NOMO-1 treated with dmso at 0.1 percent for 144 hours (cell line): ENCODE measurements around the gene SYNJ2.
A peak's percentile ranks its signal among the peaks of the same experiment; 100 is the strongest.

Experiments
- DNase-seq: peaks from one replicate; lab custom pipeline; 2025; ENCODE audit not compliant: unreplicated experiment; lab: John Stamatoyannopoulos, UW

The SYNJ2 gene

DNA sequence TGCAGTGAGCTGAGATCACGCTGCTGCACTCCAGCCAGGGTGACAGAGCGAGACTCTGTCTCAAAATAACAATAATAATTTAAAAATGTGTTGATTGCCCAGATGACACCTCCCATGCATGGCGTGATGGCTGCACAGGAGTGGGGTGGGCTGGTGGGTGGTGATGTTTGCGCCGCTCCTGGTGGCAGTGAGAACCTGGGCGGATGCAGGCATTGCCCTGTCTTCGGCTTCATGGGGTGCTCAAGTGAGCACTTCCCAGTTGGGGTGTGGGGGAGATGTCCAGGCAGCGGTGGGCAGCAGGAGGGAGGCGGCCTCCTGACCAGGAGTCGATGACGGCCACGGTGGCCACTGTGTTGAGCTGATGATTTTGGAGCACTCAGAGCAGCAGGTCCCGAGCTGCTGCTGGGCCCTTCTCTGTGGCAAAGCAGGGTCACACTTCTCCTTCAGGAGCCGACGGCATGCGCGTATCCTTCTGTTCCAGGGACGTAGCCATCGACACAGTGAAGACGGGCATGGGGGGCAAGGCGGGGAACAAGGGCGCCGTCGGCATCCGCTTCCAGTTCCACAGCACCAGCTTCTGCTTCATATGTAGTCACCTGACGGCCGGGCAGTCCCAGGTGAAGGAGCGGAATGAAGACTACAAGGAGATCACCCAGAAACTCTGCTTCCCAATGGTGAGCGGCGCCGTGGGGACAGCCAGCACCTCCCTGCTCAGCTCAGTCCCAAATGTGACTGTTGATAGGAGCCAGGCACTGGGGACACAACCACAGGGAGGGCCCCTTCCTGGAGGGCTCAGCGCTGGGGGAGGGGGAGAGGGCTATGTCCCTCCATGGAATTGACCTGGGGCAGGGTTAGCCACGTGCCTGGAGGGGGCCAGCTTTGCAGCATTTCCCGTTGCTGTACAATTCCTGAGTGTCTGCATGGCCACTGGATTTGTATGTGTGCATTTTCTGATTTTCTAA is 89.7 kb downstream of the SYNJ2 start:
- DNase-seq = no peak

- DNase-seq = peak; percentile 38
Observed at GRCh38 chr6:158072083-158072721, 90.5 kb downstream of the SYNJ2 start.

DNA sequence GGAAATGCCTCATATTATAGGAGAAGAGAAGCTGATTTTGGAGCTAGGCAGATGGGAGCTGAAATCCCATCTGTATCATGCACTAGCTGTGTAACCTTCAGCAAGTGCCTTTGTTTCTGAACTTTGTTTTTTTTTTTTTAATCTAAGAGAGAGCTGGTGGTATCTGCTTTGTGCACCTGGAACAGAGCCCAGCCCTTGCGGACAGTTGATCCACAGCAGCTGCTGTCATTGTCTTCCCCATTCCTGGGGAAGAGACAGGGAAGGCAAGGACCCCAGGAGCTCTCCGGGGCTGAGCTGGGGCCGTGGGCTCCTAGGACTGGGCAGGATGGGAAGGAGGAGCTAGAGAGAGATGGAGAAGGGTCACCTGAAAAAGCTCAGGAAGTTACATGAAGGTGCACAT is 92.1 kb downstream of the SYNJ2 start:
- DNase-seq = no peak

GRCh38 chr6:158076548-158076947 is 94.9 kb downstream of the SYNJ2 start:
- no peak for DNase-seq

DNA sequence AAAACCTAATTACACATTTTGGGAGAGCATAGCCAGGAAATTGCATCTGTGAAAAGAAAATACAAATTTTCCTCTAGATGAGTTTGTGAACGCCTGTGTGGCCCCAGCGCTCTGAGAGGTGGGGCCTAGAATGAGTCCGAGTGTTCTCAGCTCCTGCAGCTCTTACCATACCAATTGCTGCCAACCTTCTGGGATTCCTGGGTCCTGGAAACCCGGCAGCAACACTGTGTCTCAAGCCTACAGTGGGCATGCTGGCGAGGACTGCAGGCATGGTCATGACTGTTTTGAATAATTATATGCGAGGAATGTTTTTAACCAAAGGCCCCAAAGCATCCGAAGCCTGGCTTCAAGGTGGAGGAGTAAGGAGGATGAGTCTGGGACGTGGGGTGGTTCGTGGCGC is 96.0 kb downstream of the SYNJ2 start:
- DNase-seq = no peak

GRCh38 chr6:158078320-158078719 is 96.7 kb downstream of the SYNJ2 start:
- no peak for DNase-seq

DNA sequence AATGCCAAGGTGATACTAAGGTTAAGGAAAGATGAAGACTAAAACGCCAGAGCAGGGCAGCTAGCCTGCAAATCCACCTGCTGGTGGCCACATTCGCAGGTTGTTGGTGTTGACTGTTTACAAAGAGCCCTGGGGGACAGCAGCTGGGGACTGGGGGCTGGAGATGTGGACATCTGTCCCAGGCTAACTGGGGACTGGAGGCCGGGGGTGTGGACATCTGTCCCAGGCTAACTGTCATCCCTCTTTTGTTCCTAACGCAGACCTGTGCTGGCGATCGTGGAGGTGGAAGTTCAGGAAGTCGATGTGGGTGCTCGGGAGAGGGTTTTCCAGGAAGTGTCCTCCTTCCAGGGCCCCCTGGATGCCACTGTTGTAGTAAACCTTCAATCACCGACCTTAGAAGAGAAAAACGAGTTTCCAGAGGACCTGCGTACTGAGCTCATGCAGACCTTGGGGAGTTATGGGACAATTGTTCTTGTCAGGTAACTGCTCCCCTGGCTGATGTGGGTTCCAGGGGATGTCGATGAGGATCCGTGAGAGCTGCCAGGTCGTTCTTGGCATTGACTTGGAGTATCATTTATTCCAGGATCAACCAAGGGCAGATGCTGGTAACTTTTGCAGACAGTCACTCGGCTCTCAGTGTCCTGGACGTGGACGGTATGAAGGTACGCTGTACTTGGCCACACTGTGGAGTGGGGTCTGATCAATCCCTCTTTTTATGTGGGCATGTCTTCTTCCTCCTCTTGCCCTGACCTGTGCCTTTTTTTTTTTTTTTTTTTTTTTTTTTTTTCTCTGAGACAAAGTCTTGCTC is 99.4 kb downstream of the SYNJ2 start:
- no peak for DNase-seq

DNA sequence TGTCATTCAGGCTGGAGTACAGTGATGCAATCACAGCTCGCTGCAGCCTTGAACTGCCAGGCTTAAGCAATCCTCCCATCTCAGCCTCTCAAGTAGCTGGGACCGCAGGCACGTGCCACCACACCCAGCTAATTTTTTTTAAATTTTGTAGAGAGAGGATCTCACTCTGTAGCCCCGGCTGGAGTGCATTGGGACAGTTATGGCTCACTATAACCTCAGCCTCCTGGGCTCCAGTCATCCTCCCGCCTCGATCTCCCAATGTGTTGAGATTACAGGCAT is 99.9 kb downstream of the SYNJ2 start:
- peak; percentile 18 for DNase-seq

DNA sequence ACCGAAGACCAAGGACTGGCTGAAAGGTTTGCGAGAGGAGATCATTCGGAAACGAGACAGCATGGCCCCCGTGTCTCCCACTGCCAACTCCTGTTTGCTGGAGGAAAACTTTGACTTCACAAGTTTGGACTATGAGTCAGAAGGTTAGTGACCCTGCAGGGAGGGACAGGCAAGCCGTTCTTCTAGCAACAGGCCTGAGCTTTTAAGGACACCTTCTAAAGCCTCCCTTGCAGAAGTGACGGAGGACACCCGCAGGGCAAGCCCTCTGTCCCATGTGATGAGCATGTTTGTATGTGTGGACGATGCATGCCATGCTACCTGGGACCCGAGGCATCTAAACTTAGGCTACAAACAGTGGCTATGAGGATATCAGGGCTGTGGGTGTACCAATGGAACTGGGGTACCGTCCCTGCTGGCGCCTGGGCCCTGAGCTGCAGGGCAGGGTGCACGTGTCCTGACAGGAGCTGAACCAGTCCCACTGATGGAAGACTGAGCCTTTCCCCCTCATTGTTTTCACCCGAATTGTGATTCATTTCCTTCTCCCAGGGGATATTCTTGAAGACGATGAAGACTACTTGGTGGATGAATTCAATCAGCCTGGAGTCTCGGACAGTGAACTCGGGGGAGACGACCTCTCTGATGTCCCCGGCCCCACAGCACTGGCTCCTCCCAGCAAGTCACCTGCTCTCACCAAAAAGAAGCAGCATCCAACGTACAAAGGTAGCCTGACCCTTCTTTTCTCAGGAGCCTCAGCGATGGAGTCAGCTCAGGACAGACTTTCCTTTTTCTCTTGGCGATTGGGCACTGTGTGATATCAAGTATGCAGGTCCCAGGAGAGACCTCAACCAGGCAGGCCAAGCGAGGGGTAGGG is 102.0 kb downstream of the SYNJ2 start:
- no peak for DNase-seq

DNA sequence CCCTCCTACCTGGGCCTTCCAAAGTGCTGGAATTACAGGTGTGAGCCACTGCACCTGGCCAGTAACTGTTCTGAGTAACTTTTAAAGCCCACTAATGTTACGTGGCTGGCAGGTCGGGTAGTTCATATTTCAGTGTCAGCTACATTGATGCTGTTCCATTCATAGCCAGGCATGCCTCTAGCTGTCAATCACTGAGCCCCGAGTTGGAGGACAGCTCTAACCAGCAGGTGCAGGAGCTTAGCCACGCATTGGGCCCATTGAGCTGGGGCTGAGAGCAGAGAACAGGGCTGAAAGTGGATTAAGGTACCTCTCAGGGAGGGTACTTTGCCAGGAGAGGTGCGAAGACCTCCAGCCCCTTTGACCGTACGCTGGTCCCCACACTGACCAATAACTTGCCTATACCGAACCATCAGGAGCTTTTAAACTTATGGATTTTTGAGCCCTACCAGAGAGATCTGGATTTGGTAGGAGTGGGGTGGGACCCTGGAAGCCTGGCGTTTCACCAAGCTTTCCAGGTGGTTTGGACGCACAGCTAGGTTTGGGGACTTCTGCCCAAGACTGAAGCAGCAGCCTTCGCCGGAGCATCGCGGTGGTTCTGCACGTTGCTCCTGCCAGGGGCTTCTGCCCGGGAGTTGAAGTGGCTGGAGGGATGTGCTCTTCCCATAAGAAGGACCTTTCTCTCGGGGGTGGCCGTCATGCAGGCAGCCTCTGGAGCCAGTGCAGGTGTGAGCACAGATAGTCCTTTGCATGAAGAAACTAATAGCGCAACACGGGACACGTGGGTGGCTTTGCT is 103.8 kb downstream of the SYNJ2 start:
- no peak for DNase-seq

DNA sequence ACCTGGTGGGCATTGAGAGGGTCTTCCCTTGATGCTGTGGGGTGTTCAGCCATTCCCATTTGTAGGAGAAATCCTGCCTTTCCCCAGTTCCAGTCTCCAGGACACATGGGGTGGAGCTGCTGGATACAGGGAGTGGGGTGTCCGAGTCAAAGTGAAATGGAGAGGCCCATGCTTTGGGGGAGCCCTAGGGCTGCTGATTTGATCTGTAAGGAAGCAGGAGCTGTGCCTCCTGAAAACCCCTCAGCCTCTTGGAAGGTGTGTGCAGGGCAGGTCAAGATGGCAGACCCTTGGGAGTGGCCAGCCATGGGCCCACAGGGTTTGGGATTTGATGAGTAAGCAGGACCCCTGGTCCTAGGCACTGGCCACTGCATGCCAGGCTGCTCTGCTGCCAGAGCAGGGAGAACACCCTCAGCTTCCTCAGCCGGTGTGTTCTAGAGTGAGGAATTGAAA is 104.4 kb downstream of the SYNJ2 start:
- DNase-seq = no peak

DNA sequence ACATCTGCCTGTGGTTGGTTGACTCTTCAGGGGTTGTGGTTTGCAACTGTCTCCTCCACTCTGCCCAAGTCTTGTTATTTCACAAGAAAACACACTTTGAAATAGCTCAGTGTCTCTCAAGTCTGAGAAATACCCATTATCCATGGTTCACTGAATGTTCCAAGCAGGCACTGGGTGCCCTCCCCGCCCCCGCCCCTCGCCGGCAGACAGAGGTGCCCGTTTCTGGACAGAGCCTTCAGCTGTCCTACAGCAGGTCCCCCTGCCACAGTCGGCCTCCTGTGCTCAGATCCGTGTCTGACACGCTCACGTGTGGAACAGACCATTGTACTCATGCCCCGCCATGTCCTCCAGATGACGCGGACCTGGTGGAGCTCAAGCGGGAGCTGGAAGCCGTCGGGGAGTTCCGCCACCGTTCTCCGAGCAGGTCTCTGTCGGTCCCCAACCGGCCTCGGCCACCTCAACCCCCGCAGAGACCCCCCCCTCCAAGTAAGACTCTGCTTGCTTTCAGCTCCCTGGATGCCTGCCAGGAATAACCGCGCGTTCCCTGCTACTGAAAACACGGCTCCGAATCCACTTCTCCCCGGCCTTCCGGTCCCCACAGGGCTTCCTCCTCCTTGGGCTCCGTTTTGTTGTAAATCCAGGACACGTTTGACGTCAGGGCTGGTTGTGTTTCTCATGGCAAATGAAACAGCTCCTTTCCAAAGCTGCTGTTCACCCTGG is 105.0 kb downstream of the SYNJ2 start:
- DNase-seq = peak; percentile 86

- no peak for DNase-seq
Observed at GRCh38 chr6:158087224-158087867, 105.7 kb downstream of the SYNJ2 start.

- DNase-seq = no peak
Observed at GRCh38 chr6:158092806-158093205, 111.1 kb downstream of the SYNJ2 start.

- no peak for DNase-seq
Observed at GRCh38 chr6:158095031-158095430, 113.4 kb downstream of the SYNJ2 start.

- DNase-seq = no peak
Observed at GRCh38 chr6:158095671-158096070, 114.0 kb downstream of the SYNJ2 start.

DNA sequence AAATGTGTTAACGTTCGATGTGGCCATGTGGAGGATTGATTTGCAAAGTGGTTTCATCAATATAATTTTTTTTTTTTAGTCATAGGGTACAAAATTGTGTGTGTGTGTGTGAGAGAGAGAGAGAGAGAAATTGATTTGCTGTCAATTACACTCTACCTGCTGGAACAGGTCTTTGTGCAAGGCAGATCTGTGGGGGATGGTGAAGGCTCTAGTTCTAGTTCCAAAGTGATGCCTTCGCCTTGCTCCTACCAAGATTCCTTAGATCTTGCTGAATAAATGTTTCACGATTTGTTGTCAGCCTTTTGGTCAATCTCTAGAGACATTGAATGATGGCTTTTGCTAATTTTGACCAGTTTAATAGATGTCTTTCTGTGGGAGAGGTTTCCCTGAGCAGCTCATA is 121.6 kb downstream of the SYNJ2 start:
- DNase-seq = no peak

DNA sequence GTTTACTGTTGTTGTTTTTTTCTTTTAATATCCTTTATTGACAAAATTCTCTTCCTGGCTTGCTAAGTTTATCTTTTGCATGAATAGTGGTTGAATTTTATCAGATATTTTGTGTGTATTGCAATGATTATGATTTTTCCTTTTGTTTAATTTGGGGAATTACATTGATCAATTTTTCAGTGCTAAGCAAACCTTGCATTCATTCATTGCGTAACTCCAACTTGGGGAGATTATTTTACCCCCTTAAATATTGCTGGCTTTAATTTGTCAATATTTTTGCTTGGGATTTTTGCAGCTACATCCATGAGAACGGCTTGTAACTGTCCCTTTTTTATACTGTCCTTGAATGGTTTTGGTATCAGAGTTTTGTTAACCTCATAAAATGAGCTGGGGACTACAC is 123.0 kb downstream of the SYNJ2 start:
- no peak for DNase-seq

- DNase-seq = no peak
Observed at GRCh38 chr6:158109748-158110147, 128.1 kb downstream of the SYNJ2 start.
